ENCODE results near the gene MEIS2.

DNA sequence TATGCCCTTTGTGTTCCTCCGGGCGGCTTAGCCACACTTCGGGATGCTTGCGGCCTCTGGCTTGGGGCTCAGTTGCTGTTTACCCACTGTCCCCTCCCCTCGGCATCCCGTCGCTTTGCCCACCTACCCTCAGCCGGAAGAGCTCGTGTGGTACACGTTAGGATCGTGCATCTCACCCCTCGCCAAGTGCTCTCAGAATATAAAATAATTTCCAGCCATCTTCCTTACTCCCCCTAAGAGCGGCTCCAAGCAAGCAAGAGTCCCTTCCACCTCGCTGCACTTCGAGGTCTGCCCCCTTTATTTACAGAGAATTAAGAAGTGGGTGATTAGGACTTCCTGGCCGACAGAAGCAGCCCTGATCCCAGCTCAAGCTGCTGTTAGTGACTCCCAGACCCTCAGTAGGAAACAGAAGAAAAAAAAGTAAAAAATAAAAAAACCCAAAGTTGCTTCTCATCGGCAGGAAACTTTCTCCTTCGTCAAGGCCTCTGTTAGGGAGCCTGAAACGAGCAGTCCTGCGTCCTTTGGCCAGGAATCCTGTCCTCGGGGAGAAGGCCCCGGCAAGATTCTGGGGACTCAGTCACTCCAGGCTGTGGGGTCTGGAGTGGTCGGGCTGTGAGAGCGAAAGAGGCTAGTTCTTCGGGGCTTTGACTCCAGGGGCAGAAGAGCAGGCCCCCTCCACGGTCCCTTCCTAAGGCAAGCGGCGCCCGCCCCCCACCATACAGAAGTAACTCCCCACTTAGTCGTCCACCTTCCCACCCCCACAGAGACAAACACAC lies 3.0 kb downstream of the MEIS2 start:
- no peak for TF ChIP-seq EZH2 (IDR thresholded peaks at IDR 0.05; ENCODE audit: low read length, unreplicated experiment)
- TF ChIP-seq, protein P1, sequence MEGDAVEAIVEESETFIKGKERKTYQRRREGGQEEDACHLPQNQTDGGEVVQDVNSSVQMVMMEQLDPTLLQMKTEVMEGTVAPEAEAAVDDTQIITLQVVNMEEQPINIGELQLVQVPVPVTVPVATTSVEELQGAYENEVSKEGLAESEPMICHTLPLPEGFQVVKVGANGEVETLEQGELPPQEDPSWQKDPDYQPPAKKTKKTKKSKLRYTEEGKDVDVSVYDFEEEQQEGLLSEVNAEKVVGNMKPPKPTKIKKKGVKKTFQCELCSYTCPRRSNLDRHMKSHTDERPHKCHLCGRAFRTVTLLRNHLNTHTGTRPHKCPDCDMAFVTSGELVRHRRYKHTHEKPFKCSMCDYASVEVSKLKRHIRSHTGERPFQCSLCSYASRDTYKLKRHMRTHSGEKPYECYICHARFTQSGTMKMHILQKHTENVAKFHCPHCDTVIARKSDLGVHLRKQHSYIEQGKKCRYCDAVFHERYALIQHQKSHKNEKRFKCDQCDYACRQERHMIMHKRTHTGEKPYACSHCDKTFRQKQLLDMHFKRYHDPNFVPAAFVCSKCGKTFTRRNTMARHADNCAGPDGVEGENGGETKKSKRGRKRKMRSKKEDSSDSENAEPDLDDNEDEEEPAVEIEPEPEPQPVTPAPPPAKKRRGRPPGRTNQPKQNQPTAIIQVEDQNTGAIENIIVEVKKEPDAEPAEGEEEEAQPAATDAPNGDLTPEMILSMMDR (conservative IDR thresholded peaks at IDR 0.05; ENCODE audit: low read depth, low read length) = no peak
- TF ChIP-seq EZH2phosphoT487 (IDR thresholded peaks at IDR 0.05; ENCODE audit: borderline replicate concordance, low read length) = no peak
